ENCODE data around the gene SLC35G2. TPM values are rescaled to one million over a fixed set of nuclear protein-coding genes. Genes with fewer than 3 reads are reported as not detected.

SLC35G2 gene
- total RNA-seq, 1 donor from 2014 or later: 8.2 TPM

GRCh38 chr3:136839556-136839931 lies 20.6 kb downstream of the SLC35G2 start:
- Mint-ChIP-seq H3K27ac (ENCODE audit: unreplicated experiment) (no peak overlapping the region), H3K36me3 (ENCODE audit: low read depth, unreplicated experiment) (peaks cover 14% of the 10 kb centered on the region), H3K4me1 (ENCODE audit: unreplicated experiment) (peaks cover 26% of the 10 kb centered on the region), H3K4me3 (ENCODE audit: unreplicated experiment) (no peak overlapping the region), H3K9me3 (ENCODE audit: unreplicated experiment) (no peaks in the 10 kb centered on the region), H3K27me3 (ENCODE audit: unreplicated experiment) (peaks cover 3% of the 10 kb centered on the region)
- DNase-seq (ENCODE audit: low spot score): no peak
- no peak for TF ChIP-seq CTCF (IDR thresholded peaks at IDR 0.05; ENCODE audit: unreplicated experiment)

GRCh38 chr3:136840252-136840651 lies 21.3 kb downstream of the SLC35G2 start:
- no peak overlapping the region for H3K4me3 Mint-ChIP-seq (ENCODE audit: unreplicated experiment)
- peaks cover 3% of the 10 kb centered on the region for H3K27me3 Mint-ChIP-seq (ENCODE audit: unreplicated experiment)
- peaks cover 18% of the 10 kb centered on the region for H3K36me3 Mint-ChIP-seq (ENCODE audit: low read depth, unreplicated experiment)
- DNase-seq (ENCODE audit: low spot score): no peak
- H3K27ac Mint-ChIP-seq (ENCODE audit: unreplicated experiment): no peak overlapping the region
- no peak for TF ChIP-seq CTCF (IDR thresholded peaks at IDR 0.05; ENCODE audit: unreplicated experiment)
- H3K4me1 Mint-ChIP-seq (ENCODE audit: unreplicated experiment): peaks cover 31% of the 10 kb centered on the region
- H3K9me3 Mint-ChIP-seq (ENCODE audit: unreplicated experiment): no peaks in the 10 kb centered on the region

- H3K27ac Mint-ChIP-seq (ENCODE audit: unreplicated experiment): no peak overlapping the region
- H3K27me3 Mint-ChIP-seq (ENCODE audit: unreplicated experiment): peaks cover 3% of the 10 kb centered on the region
- no peaks in the 10 kb centered on the region for H3K9me3 Mint-ChIP-seq (ENCODE audit: unreplicated experiment)
- no peak for TF ChIP-seq CTCF (IDR thresholded peaks at IDR 0.05; ENCODE audit: unreplicated experiment)
- H3K36me3 Mint-ChIP-seq (ENCODE audit: low read depth, unreplicated experiment): peaks cover 19% of the 10 kb centered on the region
- no peak for DNase-seq (ENCODE audit: low spot score)
- peaks cover 34% of the 10 kb centered on the region for H3K4me1 Mint-ChIP-seq (ENCODE audit: unreplicated experiment)
- H3K4me3 Mint-ChIP-seq (ENCODE audit: unreplicated experiment): no peak overlapping the region
These were observed 23.4 kb downstream of the SLC35G2 start for GRCh38 chr3:136842294-136842693.

- Mint-ChIP-seq H3K27ac (ENCODE audit: unreplicated experiment) (peak overlapping the region; percentile 68), H3K4me3 (ENCODE audit: unreplicated experiment) (no peak overlapping the region), H3K27me3 (ENCODE audit: unreplicated experiment) (peaks cover 3% of the 10 kb centered on the region), H3K9me3 (ENCODE audit: unreplicated experiment) (no peaks in the 10 kb centered on the region), H3K36me3 (ENCODE audit: low read depth, unreplicated experiment) (peaks cover 17% of the 10 kb centered on the region), H3K4me1 (ENCODE audit: unreplicated experiment) (peaks cover 20% of the 10 kb centered on the region)
- TF ChIP-seq CTCF (IDR thresholded peaks at IDR 0.05; ENCODE audit: unreplicated experiment): no peak
- DNase-seq (ENCODE audit: low spot score): no peak
These were observed 25.8 kb downstream of the SLC35G2 start for GRCh38 chr3:136844724-136845123.

- no peak for TF ChIP-seq CTCF (IDR thresholded peaks at IDR 0.05; ENCODE audit: unreplicated experiment)
- DNase-seq (ENCODE audit: low spot score): no peak
- Mint-ChIP-seq H3K36me3 (ENCODE audit: low read depth, unreplicated experiment) (peaks cover 9% of the 10 kb centered on the region), H3K27me3 (ENCODE audit: unreplicated experiment) (no peaks in the 10 kb centered on the region), H3K4me3 (ENCODE audit: unreplicated experiment) (no peak overlapping the region), H3K9me3 (ENCODE audit: unreplicated experiment) (no peaks in the 10 kb centered on the region), H3K27ac (ENCODE audit: unreplicated experiment) (no peak overlapping the region), H3K4me1 (ENCODE audit: unreplicated experiment) (peaks cover 29% of the 10 kb centered on the region)
These were observed 33.3 kb downstream of the SLC35G2 start for GRCh38 chr3:136852180-136852579.
